IMR-90 (cell line): Measurements from ENCODE around the gene CCNA2. TPM values are rescaled to one million over a fixed set of nuclear protein-coding genes. Genes with fewer than 3 reads are reported as not detected.

Experiments used
- CEBPB ChIP-seq: IDR thresholded peaks from 2 replicates; pipeline ENCODE4 v1.6.1; 2012; ENCODE audit warnings: low read depth, low read length, improper control_type of control experiment
- RAD21 ChIP-seq: IDR thresholded peaks from 2 replicates; pipeline ENCODE4 v1.6.1; 2012; ENCODE audit warnings: low read length, improper control_type of control experiment
- RCOR1 ChIP-seq: IDR thresholded peaks from 2 replicates; pipeline ENCODE4 v1.6.1; 2012; ENCODE audit warnings: mild to moderate bottlenecking, low read length, improper control_type of control experiment; ENCODE audit not compliant: insufficient replicate concordance
- RFX5 ChIP-seq: IDR thresholded peaks from 2 replicates; pipeline ENCODE4 v1.8.0; 2012; ENCODE audit warnings: low read depth, mild to moderate bottlenecking, low read length, moderate library complexity
- polyA plus RNA-seq, 3 experiments: library from polyadenylated mRNA; depleted of rRNA; stranded (reverse); fragments of >200 nt; gene quantifications; 2 replicates each; pipeline ENCODE4 v1.2.3, GENCODE V29; 2012; ENCODE audit warnings: low replicate concordance in 1 of 3
- total RNA-seq: library from RNA; depleted of rRNA; stranded (reverse); fragments of >200 nt; gene quantifications from 2 replicates; pipeline ENCODE4 v1.2.3, GENCODE V29; 2012
- TF ChIP-seq, protein P1 (sequence below): fragments of 150-350 bp; IDR thresholded peaks from 2 replicates; pipeline ENCODE4 v1.6.1; 2017; ENCODE audit warnings: mild to moderate bottlenecking, antibody characterized with exemption, low read length, low read depth

Gene CCNA2
- total and polyA plus RNA-seq, 2 of the 4 experiments (the other 2 are of a cell fraction): 22.8 to 54.3 TPM

DNA sequence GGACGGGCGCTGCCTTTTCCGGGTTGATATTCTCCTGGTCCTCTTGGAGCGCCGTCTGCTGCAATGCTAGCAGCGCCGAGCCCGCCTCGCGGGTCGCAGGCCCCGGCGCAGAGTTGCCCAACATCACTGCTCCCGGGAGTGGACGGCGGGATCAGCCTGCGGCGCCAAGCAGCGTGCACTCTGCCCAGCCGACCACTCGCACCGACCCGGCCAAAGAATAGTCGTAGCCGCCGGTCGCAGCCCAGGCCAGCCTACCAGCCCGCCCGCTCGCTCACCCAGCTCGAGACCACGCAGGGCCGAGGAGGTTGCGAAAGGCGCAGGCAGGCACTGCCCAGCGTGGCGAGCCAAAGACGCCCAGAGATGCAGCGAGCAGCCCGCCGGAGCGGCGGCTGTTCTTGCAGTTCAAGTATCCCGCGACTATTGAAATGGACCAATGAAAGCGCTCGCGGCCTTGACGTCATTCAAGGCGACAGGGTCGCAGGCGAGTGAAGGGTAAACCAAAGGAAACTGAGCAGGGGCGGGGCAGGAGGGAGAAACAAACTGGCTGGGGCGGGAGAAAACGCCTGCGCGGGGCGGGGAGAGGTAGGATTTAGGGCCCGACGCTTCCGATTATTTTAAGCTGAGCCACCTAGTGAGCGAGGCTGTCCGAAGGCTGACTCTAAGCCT lies at the start of gene CCNA2 (continued):
- TF ChIP-seq, protein P1, sequence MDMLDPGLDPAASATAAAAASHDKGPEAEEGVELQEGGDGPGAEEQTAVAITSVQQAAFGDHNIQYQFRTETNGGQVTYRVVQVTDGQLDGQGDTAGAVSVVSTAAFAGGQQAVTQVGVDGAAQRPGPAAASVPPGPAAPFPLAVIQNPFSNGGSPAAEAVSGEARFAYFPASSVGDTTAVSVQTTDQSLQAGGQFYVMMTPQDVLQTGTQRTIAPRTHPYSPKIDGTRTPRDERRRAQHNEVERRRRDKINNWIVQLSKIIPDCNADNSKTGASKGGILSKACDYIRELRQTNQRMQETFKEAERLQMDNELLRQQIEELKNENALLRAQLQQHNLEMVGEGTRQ: no peak
- TF ChIP-seq CEBPB: peak; percentile 58
- TF ChIP-seq RAD21: no peak
- no peak for TF ChIP-seq RFX5
- no peak for TF ChIP-seq RCOR1
